ENCODE measurements around the gene CSNK1D.

DNA sequence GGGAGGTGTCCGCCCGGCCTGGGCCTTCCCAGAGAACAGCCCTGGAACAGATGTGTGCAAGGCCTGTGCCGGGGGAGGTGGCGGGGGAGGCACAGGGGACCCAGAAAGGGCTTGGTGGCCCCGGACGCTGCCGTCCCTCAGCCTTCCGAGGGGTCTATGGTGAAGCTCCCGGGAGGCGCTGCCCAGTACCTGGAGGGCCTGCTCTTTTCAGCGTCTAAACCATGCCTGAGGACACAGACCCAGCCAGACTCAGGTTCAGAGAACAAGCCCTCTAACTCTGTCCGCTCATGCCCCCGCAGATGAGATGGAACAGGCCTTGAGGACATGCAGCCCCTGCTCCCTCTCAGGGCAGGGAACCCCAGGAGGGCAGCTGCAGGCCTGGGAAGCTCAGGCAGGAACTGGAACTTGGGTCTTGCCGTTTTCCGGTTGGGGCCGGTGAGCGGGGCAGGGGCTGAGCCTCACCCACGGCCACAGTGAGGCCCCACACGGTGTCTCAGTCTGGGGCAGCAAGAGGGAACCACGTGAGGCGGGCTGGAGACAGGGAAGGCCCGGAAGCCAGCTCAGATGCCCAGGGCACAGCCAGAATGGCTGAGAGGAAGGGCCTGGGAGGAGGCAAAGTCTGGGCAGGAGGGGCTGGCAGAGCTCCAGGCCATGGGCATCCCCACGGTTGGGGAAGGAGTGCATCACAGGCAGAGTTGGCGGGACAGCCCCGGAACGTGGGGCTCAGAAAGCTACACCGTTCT lies 32.1 kb downstream of the CSNK1D start:
- TF ChIP-seq, protein P1, sequence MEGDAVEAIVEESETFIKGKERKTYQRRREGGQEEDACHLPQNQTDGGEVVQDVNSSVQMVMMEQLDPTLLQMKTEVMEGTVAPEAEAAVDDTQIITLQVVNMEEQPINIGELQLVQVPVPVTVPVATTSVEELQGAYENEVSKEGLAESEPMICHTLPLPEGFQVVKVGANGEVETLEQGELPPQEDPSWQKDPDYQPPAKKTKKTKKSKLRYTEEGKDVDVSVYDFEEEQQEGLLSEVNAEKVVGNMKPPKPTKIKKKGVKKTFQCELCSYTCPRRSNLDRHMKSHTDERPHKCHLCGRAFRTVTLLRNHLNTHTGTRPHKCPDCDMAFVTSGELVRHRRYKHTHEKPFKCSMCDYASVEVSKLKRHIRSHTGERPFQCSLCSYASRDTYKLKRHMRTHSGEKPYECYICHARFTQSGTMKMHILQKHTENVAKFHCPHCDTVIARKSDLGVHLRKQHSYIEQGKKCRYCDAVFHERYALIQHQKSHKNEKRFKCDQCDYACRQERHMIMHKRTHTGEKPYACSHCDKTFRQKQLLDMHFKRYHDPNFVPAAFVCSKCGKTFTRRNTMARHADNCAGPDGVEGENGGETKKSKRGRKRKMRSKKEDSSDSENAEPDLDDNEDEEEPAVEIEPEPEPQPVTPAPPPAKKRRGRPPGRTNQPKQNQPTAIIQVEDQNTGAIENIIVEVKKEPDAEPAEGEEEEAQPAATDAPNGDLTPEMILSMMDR (IDR thresholded peaks at IDR 0.05), result no peak
- no peak for TF ChIP-seq EZH2 (IDR thresholded peaks at IDR 0.05; ENCODE audit: borderline replicate concordance, insufficient read depth, low read depth, low read length, poor library complexity, severe bottlenecking)

Measured in B cell (primary cell).